PC-3 (cell line): ENCODE data around the gene TSEN15. TPM values are rescaled to one million over a fixed set of nuclear protein-coding genes. Genes with fewer than 3 reads are reported as not detected.

Experiments used
- ATAC-seq: fragments of 200-7000 bp; cut with Tn5 transposase; 2 replicates; pipeline ENCODE4 v1.9.1; 2020; ENCODE audit warnings: mild to moderate bottlenecking, moderate library complexity
- BruUV-seq: library from RNA; stranded (reverse); fragments of 400-500 nt; replicated peaks from 2 replicates; lab custom pipeline; 2021; lab: Mats Ljungman, UMichigan
- CTCF ChIA-PET: fragments of 300-600 bp; sonication (Branson Sonifier 250); formaldehyde crosslinking; loops from one replicate; lab custom pipeline; 2022; ENCODE audit warnings: antibody characterized with exemption; lab: Charles Lee
- POLR2A ChIA-PET: fragments of 300-600 bp; sonication (Branson Sonifier 250); formaldehyde crosslinking; loops from one replicate; lab custom pipeline; 2022; ENCODE audit warnings: antibody characterized with exemption; ENCODE audit not compliant: unreplicated experiment; lab: Charles Lee
- DNase-seq: peaks from one replicate; pipeline ENCODE4 v3.0.0-alpha.2; 2015
- H2AFZ ChIP-seq: fragments of 300-600 bp; sonication (generic); 2 replicates; pipeline ENCODE4 v1.6.0; 2016; ENCODE audit warnings: antibody characterized with exemption, low read length
- H3F3A ChIP-seq: fragments of 300-600 bp; sonication (generic); one replicate; pipeline ENCODE4 v1.6.0; 2017; ENCODE audit warnings: antibody characterized with exemption, low read length, control low read depth, mild to moderate bottlenecking; ENCODE audit not compliant: unreplicated experiment
- H3K27ac ChIP-seq: fragments of 300-600 bp; sonication (generic); 2 replicates; pipeline ENCODE4 v1.5.1; 2016; ENCODE audit warnings: mild to moderate bottlenecking, low read length
- H3K27me3 ChIP-seq: fragments of 300-600 bp; sonication (generic); 2 replicates; pipeline ENCODE4 v1.6.1; 2016; ENCODE audit warnings: low read length, mixed read lengths
- H3K36me3 ChIP-seq: fragments of 300-600 bp; sonication (generic); 2 replicates; pipeline ENCODE4 v1.6.1; 2016; ENCODE audit warnings: low read depth, mixed run types, low read length, mixed read lengths
- H3K4me1 ChIP-seq: fragments of 300-600 bp; sonication (generic); 2 replicates; pipeline ENCODE4 v1.5.1; 2016; ENCODE audit warnings: low read length; ENCODE audit not compliant: insufficient read depth
- H3K4me2 ChIP-seq: fragments of 300-600 bp; sonication (generic); 2 replicates; pipeline ENCODE4 v1.6.0; 2016; ENCODE audit warnings: low read length
- H3K4me3 ChIP-seq: fragments of 300-600 bp; sonication (generic); 2 replicates; pipeline ENCODE4 v1.5.1; 2016; ENCODE audit warnings: mild to moderate bottlenecking, low read length, mixed read lengths
- H3K79me2 ChIP-seq: fragments of 300-600 bp; sonication (generic); 2 replicates; pipeline ENCODE4 v1.6.1; 2017; ENCODE audit warnings: low read length, mixed read lengths
- H3K9ac ChIP-seq: fragments of 300-600 bp; sonication (generic); 2 replicates; pipeline ENCODE4 v1.6.0; 2016; ENCODE audit warnings: mild to moderate bottlenecking, low read length
- H3K9me2 ChIP-seq: fragments of 300-600 bp; sonication (generic); replicated peaks from 2 replicates; pipeline ENCODE4 v1.6.1; 2016; ENCODE audit warnings: mixed run types, low read length, mixed read lengths
- H3K9me3 ChIP-seq: fragments of 300-600 bp; sonication (generic); 2 replicates; pipeline ENCODE4 v1.6.1; 2016; ENCODE audit warnings: low read length, mixed read lengths
- H4K20me1 ChIP-seq: fragments of 300-600 bp; sonication (generic); 2 replicates; pipeline ENCODE4 v1.6.1; 2016; ENCODE audit warnings: low read length, mixed read lengths
- EZH2 ChIP-seq: fragments of 300-600 bp; sonication (generic); IDR thresholded peaks from one replicate; pipeline ENCODE4 v1.6.1; 2017; ENCODE audit warnings: antibody characterized with exemption, mild to moderate bottlenecking, low read length; ENCODE audit not compliant: unreplicated experiment
- EZH2phosphoT487 ChIP-seq: fragments of 300-600 bp; sonication (generic); IDR thresholded peaks from 2 replicates; pipeline ENCODE4 v1.6.1; 2018; ENCODE audit warnings: mild to moderate bottlenecking, antibody characterized with exemption, low read length, borderline replicate concordance
- intact Hi-C: fragments of 100-400 bp; cut with micrococcal nuclease; formaldehyde crosslinking; loops from 2 replicates; pipeline ENCODE4 v1.9.0; 2023
- total RNA-seq: library from RNA; depleted of rRNA; stranded (reverse); fragments of >200 nt; gene quantifications from 2 replicates; pipeline ENCODE4 v1.2.3, GENCODE V29; 2014
- TF ChIP-seq, protein P1 (sequence below): fragments of 300-600 bp; sonication (generic); conservative IDR thresholded peaks from 2 replicates; pipeline ENCODE4 v1.5.1; 2017; ENCODE audit warnings: antibody characterized with exemption, low read depth, mild to moderate bottlenecking, low read length

TSEN15 gene
- total RNA-seq, 1 experiment from 2014 or later: 29.7 TPM

DNA sequence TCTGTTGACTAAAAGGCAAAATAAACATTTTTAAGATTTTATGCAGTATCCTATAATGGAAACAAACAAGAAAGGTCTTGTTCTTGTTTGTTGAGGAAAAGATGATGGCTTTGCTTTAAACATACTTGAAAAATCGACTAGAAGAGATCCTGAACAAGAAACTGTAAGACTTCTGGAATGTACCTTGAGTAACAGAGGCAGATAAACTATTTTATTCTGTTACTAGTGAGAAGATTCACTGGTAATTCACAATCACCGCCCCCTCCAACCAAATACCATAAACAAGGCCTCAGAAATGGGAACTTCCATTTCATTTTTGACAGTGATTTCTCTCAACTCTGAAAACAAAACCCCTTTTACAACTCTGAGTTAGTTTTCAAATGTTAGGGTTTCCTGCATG is 18.1 kb downstream of the TSEN15 start:
- no peak for DNase-seq
- Histone ChIP-seq H3K9ac (no peak overlapping the region), H3K27ac (no peak overlapping the region), H2AFZ (no peak overlapping the region), H3K9me2 (no peaks in the 10 kb centered on the region), H3F3A (no peaks in the 10 kb centered on the region), H3K4me2 (no peak overlapping the region), H3K27me3 (no peaks in the 10 kb centered on the region), H3K4me3 (no peak overlapping the region), H3K4me1 (no peaks in the 10 kb centered on the region), H3K36me3 (no peaks in the 10 kb centered on the region), H4K20me1 (no peaks in the 10 kb centered on the region), H3K9me3 (no peaks in the 10 kb centered on the region), H3K79me2 (no peaks in the 10 kb centered on the region)
- no TSS peak for BruUV-seq
- TF ChIP-seq EZH2phosphoT487 (no peak), EZH2 (no peak)
- TF ChIP-seq, protein P1, sequence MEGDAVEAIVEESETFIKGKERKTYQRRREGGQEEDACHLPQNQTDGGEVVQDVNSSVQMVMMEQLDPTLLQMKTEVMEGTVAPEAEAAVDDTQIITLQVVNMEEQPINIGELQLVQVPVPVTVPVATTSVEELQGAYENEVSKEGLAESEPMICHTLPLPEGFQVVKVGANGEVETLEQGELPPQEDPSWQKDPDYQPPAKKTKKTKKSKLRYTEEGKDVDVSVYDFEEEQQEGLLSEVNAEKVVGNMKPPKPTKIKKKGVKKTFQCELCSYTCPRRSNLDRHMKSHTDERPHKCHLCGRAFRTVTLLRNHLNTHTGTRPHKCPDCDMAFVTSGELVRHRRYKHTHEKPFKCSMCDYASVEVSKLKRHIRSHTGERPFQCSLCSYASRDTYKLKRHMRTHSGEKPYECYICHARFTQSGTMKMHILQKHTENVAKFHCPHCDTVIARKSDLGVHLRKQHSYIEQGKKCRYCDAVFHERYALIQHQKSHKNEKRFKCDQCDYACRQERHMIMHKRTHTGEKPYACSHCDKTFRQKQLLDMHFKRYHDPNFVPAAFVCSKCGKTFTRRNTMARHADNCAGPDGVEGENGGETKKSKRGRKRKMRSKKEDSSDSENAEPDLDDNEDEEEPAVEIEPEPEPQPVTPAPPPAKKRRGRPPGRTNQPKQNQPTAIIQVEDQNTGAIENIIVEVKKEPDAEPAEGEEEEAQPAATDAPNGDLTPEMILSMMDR: no peak
- intact Hi-C loops: loop anchor here (10.0 kb wide), 3 partner anchors 115 to 625 kb away; no protein-coding TSS in a partner anchor
- CTCF ChIA-PET: no interaction called here
- POLR2A ChIA-PET: no interaction called here
- no peak for ATAC-seq

DNA sequence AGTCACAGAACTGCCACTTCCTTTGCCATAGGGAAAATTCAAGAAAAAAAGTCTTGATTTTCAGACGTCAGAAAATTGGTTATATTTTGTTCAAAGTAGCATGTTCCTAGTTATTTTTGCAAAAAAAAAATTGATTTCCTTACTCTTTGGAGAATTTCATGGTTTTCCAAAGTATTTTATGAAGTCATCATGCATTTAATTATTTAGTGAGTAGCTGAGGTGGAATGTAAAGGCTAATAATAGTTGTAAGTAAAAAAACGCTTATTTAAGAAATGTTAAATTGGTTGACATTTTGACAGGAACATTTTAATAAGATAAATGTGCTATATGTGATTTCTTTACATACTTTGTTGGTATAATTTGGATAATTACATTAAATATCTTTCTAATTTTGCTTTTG is 20.8 kb downstream of the TSEN15 start:
- Histone ChIP-seq H3K27me3 (no peaks in the 10 kb centered on the region), H4K20me1 (no peaks in the 10 kb centered on the region), H3K9ac (no peak overlapping the region), H2AFZ (no peak overlapping the region), H3K27ac (no peak overlapping the region), H3K79me2 (no peaks in the 10 kb centered on the region), H3K9me2 (no peaks in the 10 kb centered on the region), H3K4me2 (no peak overlapping the region), H3K4me3 (no peak overlapping the region), H3F3A (no peaks in the 10 kb centered on the region), H3K4me1 (no peaks in the 10 kb centered on the region), H3K9me3 (no peaks in the 10 kb centered on the region), H3K36me3 (no peaks in the 10 kb centered on the region)
- CTCF ChIA-PET: no interaction called here
- no peak for ATAC-seq
- DNase-seq: no peak
- POLR2A ChIA-PET: no interaction called here
- TF ChIP-seq, protein P1: no peak
- TF ChIP-seq EZH2: no peak
- no peak for TF ChIP-seq EZH2phosphoT487
- no TSS peak for BruUV-seq
- intact Hi-C loops: loop anchor here (10.0 kb wide), 2 partner anchors 492 to 622 kb away; no protein-coding TSS in a partner anchor

DNA sequence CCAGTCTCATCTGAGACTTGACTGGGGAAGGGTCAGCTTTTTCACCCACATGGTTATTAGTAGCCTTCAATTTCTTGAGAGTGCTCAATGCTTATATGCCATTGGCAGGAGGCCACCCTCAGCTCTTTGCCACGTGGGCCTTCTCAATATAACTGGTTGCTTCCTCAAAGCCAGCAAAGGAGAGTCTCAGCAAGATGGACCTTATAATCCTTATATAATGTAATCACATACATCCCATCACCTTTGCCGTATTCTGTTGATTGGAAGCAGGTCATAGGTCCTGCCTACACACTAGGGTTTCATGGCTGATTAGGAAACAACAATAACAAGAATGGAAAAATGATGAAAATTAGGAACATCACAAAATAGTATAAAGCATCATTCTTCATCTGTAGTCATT is 22.9 kb downstream of the TSEN15 start:
- Histone ChIP-seq H2AFZ (no peak overlapping the region), H3K4me2 (no peak overlapping the region), H3K79me2 (no peaks in the 10 kb centered on the region), H4K20me1 (no peaks in the 10 kb centered on the region), H3K9me3 (no peaks in the 10 kb centered on the region), H3K4me1 (no peaks in the 10 kb centered on the region), H3K4me3 (no peak overlapping the region), H3K9me2 (no peaks in the 10 kb centered on the region), H3K9ac (no peak overlapping the region), H3F3A (no peaks in the 10 kb centered on the region), H3K27me3 (no peaks in the 10 kb centered on the region), H3K36me3 (no peaks in the 10 kb centered on the region), H3K27ac (no peak overlapping the region)
- intact Hi-C loops: loop anchor here (2.0 to 10.0 kb wide), 3 partner anchors 490 to 620 kb away; no protein-coding TSS in a partner anchor
- ChIA-PET POLR2A (no interaction called here), CTCF (no interaction called here)
- no TSS peak for BruUV-seq
- DNase-seq: no peak
- TF ChIP-seq EZH2 (no peak), EZH2phosphoT487 (no peak)
- TF ChIP-seq, protein P1: no peak
- no peak for ATAC-seq
